HT1080 (cell line): ENCODE data around the gene S100A7. TPM values are rescaled to one million over a fixed set of nuclear protein-coding genes. Genes with fewer than 3 reads are reported as not detected.
A peak's percentile ranks its signal among the peaks of the same experiment; 100 is the strongest.
"Not testable (repeated sequence)": the region's sequence is repeated elsewhere in the genome, so short reads cannot be mapped to it uniquely, and the experiment has no call there.

Experiments
- DNase-seq: peaks from one replicate; pipeline ENCODE4 v3.0.0-alpha.2; 2015; ENCODE audit warnings: low read depth
- total RNA-seq: library from RNA; depleted of rRNA; stranded (reverse); fragments of >200 nt; shearing (Covaris generic); gene quantifications from 2 replicates; pipeline ENCODE4 v1.2.3, GENCODE V29; 2014

Gene S100A7
- total RNA-seq, 1 experiment from 2014 or later, result not detected

GRCh38 chr1:153476491-153477093 lies 16.1 kb upstream of the S100A7 start:
- no peak for DNase-seq

GRCh38 chr1:153475282-153475681 lies 14.8 kb upstream of the S100A7 start:
- DNase-seq, result no peak

GRCh38 chr1:153474347-153474746 lies 13.9 kb upstream of the S100A7 start:
- DNase-seq, result peak; percentile 13

GRCh38 chr1:153470707-153471106 lies 10.3 kb upstream of the S100A7 start:
- peak; percentile 85 for DNase-seq

- peak; percentile 12 for DNase-seq
Measured at GRCh38 chr1:153466908-153467307, 6.5 kb upstream of the S100A7 start.

- peak; percentile 64 for DNase-seq
Measured at GRCh38 chr1:153465811-153466636, 5.6 kb upstream of the S100A7 start.

GRCh38 chr1:153462741-153463140 lies 2.3 kb upstream of the S100A7 start:
- not testable (repeated sequence) for DNase-seq

GRCh38 chr1:153459655-153460054 lies 796 bp downstream of the S100A7 start:
- no peak for DNase-seq

GRCh38 chr1:153456396-153456795 lies 4.1 kb downstream of the S100A7 start:
- no peak for DNase-seq

- DNase-seq, result not testable (repeated sequence)
Measured at GRCh38 chr1:153448851-153449250, 11.6 kb downstream of the S100A7 start.

- DNase-seq, result peak; percentile 53
Measured at GRCh38 chr1:153447498-153448170, 12.8 kb downstream of the S100A7 start.

GRCh38 chr1:153444078-153444477 lies 16.4 kb downstream of the S100A7 start:
- DNase-seq, result no peak

GRCh38 chr1:153443486-153443885 lies 17.0 kb downstream of the S100A7 start:
- no peak for DNase-seq

- no peak for DNase-seq
Measured at GRCh38 chr1:153441238-153441755, 19.2 kb downstream of the S100A7 start.

GRCh38 chr1:153439273-153439672 lies 21.2 kb downstream of the S100A7 start:
- no peak for DNase-seq

- DNase-seq, result no peak
Measured at GRCh38 chr1:153438599-153438998, 21.9 kb downstream of the S100A7 start.

- DNase-seq, result no peak
Measured at GRCh38 chr1:153437236-153437635, 23.2 kb downstream of the S100A7 start.

- DNase-seq, result no peak
Measured at GRCh38 chr1:153434746-153435455, 25.6 kb downstream of the S100A7 start.

GRCh38 chr1:153432874-153433681 lies 27.4 kb downstream of the S100A7 start:
- DNase-seq, result no peak

- no peak for DNase-seq
Measured at GRCh38 chr1:153431928-153432327, 28.5 kb downstream of the S100A7 start.

- DNase-seq, result no peak
Measured at GRCh38 chr1:153431427-153431826, 29.0 kb downstream of the S100A7 start.
